ENCODE measurements around the gene OLFML2A. TPM values are rescaled to one million over a fixed set of nuclear protein-coding genes. Genes with fewer than 3 reads are reported as not detected.
A peak's percentile ranks its signal among the peaks of the same experiment; 100 is the strongest.

The OLFML2A gene
- total RNA-seq (2012; rRNA removed) (1.4 and 2.0 TPM in 2 replicates), polyA plus RNA-seq (2012; rRNA removed) (4.7 and 5.9 TPM in 2 replicates), Bru-seq, nascent RNA (percentile 50 among the genes with signal in this experiment), BruChase-seq, experiment 1, labeled RNA remaining after a 6-hour chase (percentile 71 among the genes with signal in this experiment), BruChase-seq, experiment 2, labeled RNA remaining after a 2-hour chase (percentile 60 among the genes with signal in this experiment)
- 5.6 and 18.2 TPM in 2 replicates for polyA plus RNA-seq (2012; cell fraction: cytosol; rRNA removed)
- polyA plus RNA-seq (2012; cell fraction: nucleus; rRNA removed; ENCODE audit: low replicate concordance) = 4.1 and 7.9 TPM in 2 replicates
- long read RNA-seq, partial matches to known transcripts = 0 of 38 reads
- long read RNA-seq, other reads (novel, unspliced or antisense) = 38 of 38 reads

DNA sequence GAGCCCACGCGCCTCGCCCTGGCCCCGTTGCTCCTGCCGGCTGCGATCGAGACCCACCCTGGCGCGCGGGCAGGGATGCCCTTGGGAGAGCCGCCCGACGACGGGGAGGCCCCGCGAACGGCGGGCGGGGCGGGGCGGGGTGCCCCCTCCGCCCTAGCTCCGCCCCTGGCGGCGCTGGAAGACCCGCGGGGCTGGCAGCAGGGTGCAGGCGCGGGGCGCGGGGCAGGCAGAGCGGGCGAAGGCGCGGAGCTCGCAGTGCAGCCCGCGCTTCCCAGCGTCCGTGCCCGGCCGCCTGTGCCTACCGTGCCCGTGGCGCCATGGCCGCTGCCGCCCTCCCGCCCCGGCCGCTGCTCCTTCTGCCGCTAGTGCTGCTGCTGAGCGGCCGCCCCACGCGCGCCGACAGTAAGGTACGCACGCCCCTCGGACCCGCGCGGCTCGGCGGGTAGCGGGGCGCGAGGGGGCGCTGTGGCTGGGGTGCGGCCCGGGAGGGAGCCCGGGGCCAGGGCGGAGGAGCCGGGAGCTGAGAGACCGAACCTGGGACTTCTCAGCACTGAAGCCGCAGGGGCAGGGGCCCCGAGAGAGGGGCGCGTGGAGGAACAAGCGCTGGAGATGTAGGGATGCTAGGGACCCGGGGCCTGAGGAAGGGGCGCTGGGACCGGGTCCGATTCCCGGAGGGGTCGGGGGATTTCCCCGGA is at the start of gene OLFML2A:
TSS of gene OLFML2A (plus strand) at position 180 of the 695 bp plus-strand sequence. CDS start at position 318, 138 bp downstream.
- 2% methylated on average over 44 of the region's 87 CpGs; no CpG with 5 or more reads in 1 of the 2 experiments for WGBS, 2 experiments (ENCODE audit: extremely low coverage in 2 of 2, insufficient read length in 1 of 2)
- Histone ChIP-seq H3K56ac (ENCODE audit: extremely low read depth, insufficient read depth, low read length) (no peak within 1 kb of the TSS), H3K4me1 (ENCODE audit: control insufficient read depth, insufficient read depth, low read length) (peaks cover 20% of the 10 kb centered on the region), H3K36me3 (ENCODE audit: control insufficient read depth, insufficient read depth, low read length) (no peaks in the 10 kb centered on the region), H3K9me1 (ENCODE audit: insufficient read depth, low read length) (0 out of 2 replicates have a peak, but pooled peaks cover 4% of the 10 kb centered on the region), H2AFZ (replicated peaks; ENCODE audit: low read length, poor library complexity) (peak within 1 kb of the TSS; percentile 93), H3K4me3 (ENCODE audit: insufficient read depth, low read depth, low read length) (peak within 1 kb of the TSS; percentile 78), H3K4ac (ENCODE audit: low read depth, low read length) (peak within 1 kb of the TSS; percentile 84), H3K23ac (ENCODE audit: low read depth, low read length) (peak within 1 kb of the TSS; percentile 86; the same call in 1 of the 2 replicates), H3K18ac (ENCODE audit: low read depth, low read length) (peak within 1 kb of the TSS; percentile 40; the same call in 1 of the 2 replicates), H2BK5ac (ENCODE audit: low read depth, low read length, poor library complexity, severe bottlenecking) (no peak within 1 kb of the TSS), H4K20me1 (ENCODE audit: insufficient read depth, low read length) (no peaks in the 10 kb centered on the region), H3K14ac (replicated peaks; ENCODE audit: low read depth, low read length) (peak within 1 kb of the TSS; percentile 75; the same call in 1 of the 2 replicates), H2BK20ac (ENCODE audit: low read depth, low read length) (peak within 1 kb of the TSS; percentile 63; the same call in 1 of the 2 replicates), H2BK120ac (ENCODE audit: low read depth, low read length) (peak within 1 kb of the TSS; percentile 76), H3K4me2 (ENCODE audit: low read depth, low read length) (peak within 1 kb of the TSS; percentile 94), H3K27ac (ENCODE audit: insufficient read depth, low read length) (peak within 1 kb of the TSS; percentile 8), H3K27me3 (ENCODE audit: control insufficient read depth, insufficient read depth, low read length) (peaks cover 3% of the 10 kb centered on the region; the same call in 1 of the 2 replicates), H4K5ac (ENCODE audit: low read depth, low read length) (peak within 1 kb of the TSS; percentile 61), H4K8ac (ENCODE audit: low read depth in 2 of 2, low read length in 2 of 2) (peak within 1 kb of the TSS in 1 of 2 experiments; percentile 82; a peak in 2 of 4 replicates), H2BK15ac (ENCODE audit: low read depth, low read length) (peak within 1 kb of the TSS; percentile 76; the same call in 2 of the 3 replicates), H4K91ac (ENCODE audit: insufficient read depth, low read depth, low read length) (peak within 1 kb of the TSS; percentile 39), H3K9me3 (ENCODE audit: control insufficient read depth, insufficient read depth, low read length) (no peaks in the 10 kb centered on the region), H2AK9ac (replicated peaks; ENCODE audit: low read depth, low read length, poor library complexity) (peak within 1 kb of the TSS; percentile 75), H3K9ac (ENCODE audit: low read depth, low read length) (peak within 1 kb of the TSS; percentile 65), H3K79me1 (ENCODE audit: low read depth in 1 of 2, low read length in 2 of 2) (no peaks in the 10 kb centered on the region), H2AK5ac (ENCODE audit: low read depth, low read length) (peak within 1 kb of the TSS; percentile 80)
- no TSS peak for BruUV-seq (replicated peaks)
- in situ Hi-C loops (cut with MboI; ENCODE audit: low sequenced_read_pairs) = loop anchor here (10.0 kb wide), 1 partner anchor 368 kb away; the partner anchor contains the start of gene SCAI
- no peak for DNase-seq
- ChIA-PET CTCF (interaction anchor here (0.6 to 9.5 kb wide), 7 partner anchors 19 to 160 kb away, joined by 3 to 165 read pairs (median 5); partner anchors contain the start of gene WDR38), POLR2A (ENCODE audit: unreplicated experiment) (interaction anchor here (1.3 kb wide), 1 partner anchor 75 kb away, joined by 4 read pairs; no protein-coding TSS in a partner anchor)
- intact Hi-C loops (cut with micrococcal nuclease) = no loop called here
- TF ChIP-seq FOS (IDR thresholded peaks at IDR 0.05; ENCODE audit: low read depth, low read length) = no peak
- peak; percentile 17; the same call in 1 of the 2 replicates for TF ChIP-seq MAZ (IDR thresholded peaks at IDR 0.05; ENCODE audit: borderline replicate concordance, low read depth, low read length)
- no peak for TF ChIP-seq MXI1 (IDR thresholded peaks at IDR 0.05; ENCODE audit: borderline replicate concordance, low read depth, low read length)
- TF ChIP-seq ELK1 (IDR thresholded peaks at IDR 0.05; ENCODE audit: borderline replicate concordance, low read depth, low read length) = no peak
- TF ChIP-seq CHD1 (IDR thresholded peaks at IDR 0.05; ENCODE audit: low read depth, low read length) = no peak
- TF ChIP-seq CEBPB (IDR thresholded peaks at IDR 0.05; ENCODE audit: low read depth, low read length) = no peak
- 0 out of 2 replicates have a peak, but pooled peaks have one; percentile 28 for TF ChIP-seq SMC3 (IDR thresholded peaks at IDR 0.05; ENCODE audit: low read depth, low read length)
- peak; percentile 40; the same call in 1 of the 2 replicates for TF ChIP-seq RAD21 (IDR thresholded peaks at IDR 0.05; ENCODE audit: low read length)
- peak; percentile 55 for TF ChIP-seq CTCF (conservative IDR thresholded peaks at IDR 0.05; ENCODE audit: low read depth, low read length)
- peak; percentile 33 for ATAC-seq (ENCODE audit: low read depth)
- dilution Hi-C loops (cut with HindIII; ENCODE audit: low sequenced_read_pairs, unreplicated experiment) = no loop called here
